Measurements from ENCODE around the gene CCDC15. TPM values are rescaled to one million over a fixed set of nuclear protein-coding genes. Genes with fewer than 3 reads are reported as not detected.
A peak's percentile ranks its signal among the peaks of the same experiment; 100 is the strongest.

Gene CCDC15
- total RNA-seq, 1 experiment from 2014 or later, result 8.6 TPM

DNA sequence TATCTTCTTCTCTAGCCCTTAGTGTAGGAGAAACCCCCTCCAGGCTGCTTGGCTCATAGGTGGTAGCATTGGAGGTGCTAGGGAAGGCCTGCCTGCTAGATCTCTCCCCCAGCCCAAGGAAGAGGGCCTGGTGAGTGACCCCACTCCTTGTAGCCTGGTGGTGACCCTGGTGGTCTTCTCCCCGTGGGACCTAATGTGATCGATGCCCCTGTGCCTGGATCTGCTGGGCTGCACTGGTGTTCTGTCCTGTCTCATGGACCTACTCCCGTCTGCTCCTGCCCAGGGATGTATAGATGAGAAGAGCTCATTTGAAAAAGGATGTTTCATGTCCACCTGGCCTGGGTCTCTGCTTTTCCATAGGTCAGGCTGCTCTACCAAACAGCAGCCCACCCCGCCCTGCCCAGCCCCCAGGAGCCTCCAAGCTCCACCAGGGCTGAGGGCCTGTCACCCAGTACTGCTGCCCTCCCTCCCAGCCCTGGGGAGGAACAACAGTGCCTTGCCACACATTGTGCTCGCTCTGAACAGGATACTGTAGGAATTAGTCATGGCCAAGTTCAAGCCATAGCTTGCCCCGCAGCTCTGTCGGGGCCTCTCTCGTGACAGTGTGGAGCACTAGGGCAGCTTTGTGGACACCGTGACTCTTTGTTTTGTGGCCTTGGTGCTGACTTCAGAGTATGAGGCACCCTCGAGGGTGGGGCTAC is 128.8 kb downstream of the CCDC15 start:
- H3K9ac ChIP-seq (ENCODE audit: low read length), result peak overlapping the region; percentile 70

DNA sequence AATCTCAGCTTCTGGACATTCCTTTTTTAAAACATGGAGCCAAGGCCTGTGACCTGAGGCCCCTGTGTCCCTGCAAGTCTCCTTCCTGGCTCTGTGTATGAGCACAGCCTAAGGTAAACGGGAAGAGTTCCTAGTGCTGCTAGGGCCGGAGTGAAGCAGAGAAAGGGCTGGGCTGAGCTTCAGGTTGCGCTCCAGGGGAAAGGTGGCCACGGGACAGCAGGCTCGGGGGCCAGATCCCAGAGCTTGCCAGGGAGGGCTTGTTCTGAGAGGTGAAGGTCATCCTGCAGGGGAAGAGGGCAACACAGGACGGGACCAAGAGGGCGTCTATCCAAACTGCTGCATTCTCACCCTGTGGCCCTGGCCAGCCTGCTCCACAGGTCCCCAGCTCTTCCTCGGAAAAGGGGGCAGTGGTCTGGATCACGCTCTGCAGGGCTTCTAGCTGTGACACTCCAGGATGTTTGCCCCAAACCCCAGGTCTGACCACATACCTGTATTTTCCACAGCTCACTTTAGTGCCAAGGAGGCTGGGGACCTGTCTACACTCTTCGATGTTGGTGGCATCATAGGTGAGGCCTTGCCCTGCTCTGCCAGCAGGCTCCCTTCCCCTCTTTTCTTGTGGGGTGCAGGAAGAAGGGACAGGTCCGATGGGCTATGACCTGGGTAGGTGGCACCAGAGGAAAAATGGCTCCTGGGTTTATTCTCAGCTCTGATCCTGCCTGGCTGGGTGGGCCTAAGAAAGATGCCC is 129.5 kb downstream of the CCDC15 start:
- H3K4me2 ChIP-seq (ENCODE audit: low read length), result peak overlapping the region; percentile 69
- no peaks in the 10 kb centered on the region for H3K79me2 ChIP-seq (ENCODE audit: low read length)
- ChIA-PET CTCF (interaction anchor here (0.9 kb wide), 1 partner anchor 8 kb away, joined by 3 read pairs; no protein-coding TSS in a partner anchor), POLR2A (ENCODE audit: unreplicated experiment) (interaction anchor here (0.6 to 1.3 kb wide), 4 partner anchors 12 to 183 kb away, joined by 4 to 27 read pairs (median 5); partner anchors contain the start of gene TMEM218)
- no peak overlapping the region for H3K4me3 ChIP-seq (ENCODE audit: low read length)
- peak overlapping the region; percentile 95 for H3K27ac ChIP-seq (ENCODE audit: low read length)
- BruUV-seq (replicated peaks), result TSS peak; percentile 17
- no peak for DNase-seq
- intact Hi-C loops (cut with micrococcal nuclease), result no loop called here
- no peaks in the 10 kb centered on the region for H3K9me2 ChIP-seq (replicated peaks; ENCODE audit: low read length)
- peaks cover 22% of the 10 kb centered on the region for H3K4me1 ChIP-seq (ENCODE audit: insufficient read depth, low read length)
- no peaks in the 10 kb centered on the region for H4K20me1 ChIP-seq (ENCODE audit: low read length)
- TF ChIP-seq EZH2phosphoT487 (IDR thresholded peaks at IDR 0.05; ENCODE audit: borderline replicate concordance, low read length) (no peak), EZH2 (IDR thresholded peaks at IDR 0.05; ENCODE audit: low read length, unreplicated experiment) (no peak)
- TF ChIP-seq, protein P1, sequence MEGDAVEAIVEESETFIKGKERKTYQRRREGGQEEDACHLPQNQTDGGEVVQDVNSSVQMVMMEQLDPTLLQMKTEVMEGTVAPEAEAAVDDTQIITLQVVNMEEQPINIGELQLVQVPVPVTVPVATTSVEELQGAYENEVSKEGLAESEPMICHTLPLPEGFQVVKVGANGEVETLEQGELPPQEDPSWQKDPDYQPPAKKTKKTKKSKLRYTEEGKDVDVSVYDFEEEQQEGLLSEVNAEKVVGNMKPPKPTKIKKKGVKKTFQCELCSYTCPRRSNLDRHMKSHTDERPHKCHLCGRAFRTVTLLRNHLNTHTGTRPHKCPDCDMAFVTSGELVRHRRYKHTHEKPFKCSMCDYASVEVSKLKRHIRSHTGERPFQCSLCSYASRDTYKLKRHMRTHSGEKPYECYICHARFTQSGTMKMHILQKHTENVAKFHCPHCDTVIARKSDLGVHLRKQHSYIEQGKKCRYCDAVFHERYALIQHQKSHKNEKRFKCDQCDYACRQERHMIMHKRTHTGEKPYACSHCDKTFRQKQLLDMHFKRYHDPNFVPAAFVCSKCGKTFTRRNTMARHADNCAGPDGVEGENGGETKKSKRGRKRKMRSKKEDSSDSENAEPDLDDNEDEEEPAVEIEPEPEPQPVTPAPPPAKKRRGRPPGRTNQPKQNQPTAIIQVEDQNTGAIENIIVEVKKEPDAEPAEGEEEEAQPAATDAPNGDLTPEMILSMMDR (conservative IDR thresholded peaks at IDR 0.05; ENCODE audit: low read depth, low read length), result no peak
- H3K9ac ChIP-seq (ENCODE audit: low read length), result peak overlapping the region; percentile 70
- no peaks in the 10 kb centered on the region for H3K36me3 ChIP-seq (ENCODE audit: low read depth, low read length)
- no peaks in the 10 kb centered on the region for H3F3A ChIP-seq (ENCODE audit: low read length, unreplicated experiment)
- no peak for ATAC-seq
- H3K27me3 ChIP-seq (ENCODE audit: low read length), result no peaks in the 10 kb centered on the region
- peak overlapping the region; percentile 69 for H2AFZ ChIP-seq (ENCODE audit: low read length)
- H3K9me3 ChIP-seq (ENCODE audit: low read length), result no peaks in the 10 kb centered on the region

More for the DNA sequence above, 128.8 kb downstream of the CCDC15 start:
- Histone ChIP-seq H3K4me1 (ENCODE audit: insufficient read depth, low read length) (peaks cover 22% of the 10 kb centered on the region), H3K36me3 (ENCODE audit: low read depth, low read length) (no peaks in the 10 kb centered on the region), H3K9me3 (ENCODE audit: low read length) (no peaks in the 10 kb centered on the region), H3K27me3 (ENCODE audit: low read length) (no peaks in the 10 kb centered on the region), H2AFZ (ENCODE audit: low read length) (peak overlapping the region; percentile 69), H4K20me1 (ENCODE audit: low read length) (no peaks in the 10 kb centered on the region), H3K4me3 (ENCODE audit: low read length) (no peak overlapping the region), H3K4me2 (ENCODE audit: low read length) (peak overlapping the region; percentile 69), H3K79me2 (ENCODE audit: low read length) (no peaks in the 10 kb centered on the region), H3F3A (ENCODE audit: low read length, unreplicated experiment) (no peaks in the 10 kb centered on the region), H3K9me2 (replicated peaks; ENCODE audit: low read length) (no peaks in the 10 kb centered on the region), H3K27ac (ENCODE audit: low read length) (peak overlapping the region; percentile 95)
- BruUV-seq (replicated peaks), result no TSS peak
- TF ChIP-seq EZH2phosphoT487 (IDR thresholded peaks at IDR 0.05; ENCODE audit: borderline replicate concordance, low read length), result no peak
- TF ChIP-seq, protein P1 (conservative IDR thresholded peaks at IDR 0.05; ENCODE audit: low read depth, low read length), result no peak
- no peak for TF ChIP-seq EZH2 (IDR thresholded peaks at IDR 0.05; ENCODE audit: low read length, unreplicated experiment)
- peak; percentile 96 for ATAC-seq
- ChIA-PET CTCF (interaction anchor here (0.5 to 0.9 kb wide), 2 partner anchors 9 to 1006 kb away, joined by 3 read pairs; no protein-coding TSS in a partner anchor), POLR2A (ENCODE audit: unreplicated experiment) (interaction anchor here (0.6 to 1.3 kb wide), 5 partner anchors 11 to 182 kb away, joined by 3 to 27 read pairs (median 4); partner anchors contain the start of gene TMEM218)
- DNase-seq, result peak; percentile 94
- intact Hi-C loops (cut with micrococcal nuclease), result no loop called here

All from PC-3 (cell line).